Measurements from ENCODE around the gene CAB39L.

The CAB39L gene

GRCh38 chr13:49400755-49401659, 42.9 kb downstream of the CAB39L start:
- DNase-seq (ENCODE audit: low read depth): no peak

DNA sequence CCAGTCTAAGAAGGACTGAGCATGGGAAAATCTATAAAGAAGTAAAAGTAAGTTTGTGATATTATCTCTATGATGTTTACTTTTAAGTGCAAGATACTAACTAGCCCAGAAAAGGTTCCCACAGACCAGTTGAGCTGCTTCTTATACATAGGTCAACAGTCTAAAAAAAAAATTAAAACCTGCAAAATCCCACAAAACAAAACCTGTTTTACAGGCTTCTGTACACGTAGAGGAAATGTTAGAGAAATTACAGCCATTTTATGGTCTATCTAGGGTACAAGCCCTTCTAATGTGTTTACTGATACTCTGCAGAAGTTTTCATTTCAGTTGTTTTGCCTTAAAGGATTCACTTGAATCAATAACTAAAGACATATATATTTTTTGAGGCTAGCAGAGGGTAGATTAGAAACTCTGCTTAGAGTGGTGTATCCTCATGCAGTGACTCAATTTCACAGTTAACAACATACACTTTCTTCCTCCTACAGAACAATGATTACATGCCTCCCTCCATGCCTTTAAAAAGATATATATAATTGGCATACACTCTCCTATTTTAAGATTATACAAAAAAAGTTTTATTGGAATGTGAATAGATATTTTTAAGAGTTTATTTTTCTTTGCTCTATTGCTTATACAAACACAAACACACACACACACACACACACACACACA, 43.9 kb downstream of the CAB39L start:
- no peak for DNase-seq (ENCODE audit: low read depth)

DNA sequence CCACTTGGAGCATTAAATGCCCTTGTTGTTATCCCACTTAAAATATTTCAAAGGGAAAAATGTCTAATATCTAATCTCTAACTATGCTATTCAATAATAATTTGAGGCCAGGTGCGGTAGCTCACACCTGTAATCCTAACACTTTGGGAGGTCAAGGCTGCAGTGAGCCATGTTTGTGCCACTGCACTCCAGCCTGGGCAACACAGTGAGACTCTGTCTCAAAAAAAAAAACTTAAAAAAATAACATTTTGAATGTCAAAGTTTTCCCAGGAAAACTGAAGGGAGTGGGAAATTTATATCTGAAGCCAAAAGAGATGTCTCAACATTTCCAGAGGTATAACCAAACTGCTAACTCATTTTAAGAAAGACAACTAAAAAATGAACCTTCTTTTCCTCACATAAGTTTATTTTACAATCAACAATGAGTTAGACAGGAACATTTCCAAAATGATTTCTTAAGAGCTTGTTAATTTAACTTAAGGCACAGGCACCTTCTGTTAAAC, 47.9 kb downstream of the CAB39L start:
- no peak for DNase-seq (ENCODE audit: low read depth)

- no peak for DNase-seq (ENCODE audit: low read depth)
These were observed 48.4 kb downstream of the CAB39L start for GRCh38 chr13:49395451-49395865.

DNA sequence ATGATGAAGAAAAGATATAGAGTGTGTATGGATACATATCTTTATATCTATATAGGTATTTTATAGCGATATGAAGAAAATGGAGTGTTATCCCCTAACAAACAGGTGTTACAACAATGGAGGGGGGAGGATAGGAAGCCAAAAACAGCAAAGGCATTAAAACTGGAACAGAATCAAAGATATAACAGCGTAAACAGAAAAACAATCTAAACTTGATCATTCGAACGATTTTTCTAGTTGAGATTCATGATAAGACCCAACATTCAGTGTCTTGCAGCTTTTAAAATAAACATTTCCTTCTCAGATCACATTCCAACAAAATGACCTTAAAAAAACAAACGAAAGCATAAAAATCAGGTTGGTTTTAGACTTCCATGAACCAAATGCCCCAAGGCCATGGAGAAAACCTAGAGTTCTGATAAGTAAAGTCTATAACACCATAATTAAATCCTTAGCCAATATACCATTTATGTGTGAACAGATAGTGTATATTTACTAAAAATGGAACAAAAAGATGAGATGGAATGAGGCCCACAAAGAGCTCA, 55.7 kb downstream of the CAB39L start:
- no peak for DNase-seq (ENCODE audit: low read depth)

DNA sequence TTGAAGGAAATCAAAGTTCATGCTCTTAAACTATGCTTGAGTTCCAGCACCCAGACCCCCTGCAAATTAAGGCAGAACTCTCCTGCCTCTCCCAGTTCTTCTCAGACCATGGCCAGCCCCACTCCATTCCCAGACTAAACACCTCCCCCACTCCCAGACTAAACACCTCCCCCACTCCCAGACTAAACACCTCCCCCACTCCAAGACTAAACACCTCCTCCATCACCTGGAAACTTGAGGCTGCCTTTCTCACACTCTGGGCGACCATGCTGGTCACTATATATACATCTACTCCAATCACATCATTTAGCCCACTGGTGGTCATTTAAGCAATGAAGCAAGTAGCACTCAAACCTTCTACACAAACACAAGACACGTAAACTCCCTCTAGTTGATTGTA, 57.2 kb downstream of the CAB39L start:
- DNase-seq (ENCODE audit: low read depth): no peak

GRCh38 chr13:49376121-49376520, 67.7 kb downstream of the CAB39L start:
- DNase-seq (ENCODE audit: low read depth): no peak

- DNase-seq (ENCODE audit: low read depth): no peak
These were observed 69.1 kb downstream of the CAB39L start for GRCh38 chr13:49374585-49375290.

DNA sequence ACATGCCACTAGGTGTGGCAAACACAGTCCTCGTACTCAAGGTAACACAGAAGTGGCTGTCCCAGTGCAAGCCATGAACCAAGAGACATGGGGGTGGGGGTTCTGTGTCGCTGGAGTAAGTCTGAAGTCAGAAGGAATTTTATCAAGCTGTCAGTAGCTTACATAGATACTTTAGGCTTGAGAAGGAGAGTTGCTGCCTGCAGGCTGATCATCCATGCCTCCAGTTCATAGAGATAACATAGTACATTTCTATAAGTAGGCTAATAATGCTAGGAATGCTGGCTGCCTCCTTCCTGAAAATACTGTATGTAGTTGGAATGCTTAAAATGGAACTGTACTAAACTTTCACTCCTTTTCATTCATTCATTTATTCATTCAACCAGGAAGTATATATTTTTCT, 70.1 kb downstream of the CAB39L start:
- no peak for DNase-seq (ENCODE audit: low read depth)

DNA sequence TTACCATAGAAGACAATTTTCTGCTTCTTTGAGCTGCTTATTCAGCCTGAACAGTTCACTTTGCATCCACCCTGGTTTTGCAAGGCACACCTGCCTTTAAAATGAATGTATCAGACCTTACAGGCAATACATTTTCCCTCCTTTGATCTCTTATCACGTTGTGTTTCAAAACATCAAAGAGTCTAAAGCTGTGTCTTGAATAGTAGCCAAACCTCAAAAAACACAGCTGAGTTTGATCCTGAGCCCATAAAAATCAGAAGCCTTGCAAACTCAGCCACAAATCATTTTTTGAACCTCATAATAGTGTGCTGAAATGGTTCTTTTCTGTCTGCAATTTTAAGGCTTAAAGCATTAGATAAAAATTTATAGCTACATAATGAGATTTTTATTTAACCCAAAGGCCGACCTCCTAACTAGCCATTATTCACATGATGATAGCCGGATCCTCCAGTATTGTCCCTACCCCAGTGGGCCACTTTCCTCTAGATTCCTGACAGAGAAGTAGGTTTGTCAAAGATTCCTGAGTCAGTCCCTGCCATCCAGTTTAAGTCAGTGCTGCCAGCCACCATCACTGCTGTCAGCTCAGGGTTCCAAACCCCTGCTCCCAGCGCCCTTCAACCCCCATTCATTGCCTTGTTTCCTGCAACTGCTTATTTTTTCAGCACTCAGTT, 71.8 kb downstream of the CAB39L start:
- DNase-seq (ENCODE audit: low read depth): no peak

GRCh38 chr13:49370371-49370770, 73.5 kb downstream of the CAB39L start:
- DNase-seq (ENCODE audit: low read depth): no peak

DNA sequence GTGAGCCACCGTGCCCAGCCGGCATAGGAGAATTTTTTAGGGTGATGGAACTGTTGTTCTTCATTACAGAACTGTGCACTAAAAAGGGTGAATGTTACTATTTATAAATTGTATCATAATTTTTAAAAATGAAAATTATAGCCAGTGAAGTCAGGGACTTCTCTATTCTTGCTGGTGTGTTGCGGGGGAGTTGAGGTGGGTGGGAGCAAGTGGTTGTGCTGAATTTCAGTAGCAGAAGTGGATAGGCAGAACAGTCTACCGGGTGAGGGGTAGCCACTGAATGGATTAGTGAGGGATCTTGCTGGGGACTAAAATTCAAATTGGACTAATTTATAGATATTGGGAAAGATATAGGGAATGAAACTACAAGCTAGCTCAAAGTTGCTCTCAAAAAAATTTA, 74.0 kb downstream of the CAB39L start:
- no peak for DNase-seq (ENCODE audit: low read depth)

DNA sequence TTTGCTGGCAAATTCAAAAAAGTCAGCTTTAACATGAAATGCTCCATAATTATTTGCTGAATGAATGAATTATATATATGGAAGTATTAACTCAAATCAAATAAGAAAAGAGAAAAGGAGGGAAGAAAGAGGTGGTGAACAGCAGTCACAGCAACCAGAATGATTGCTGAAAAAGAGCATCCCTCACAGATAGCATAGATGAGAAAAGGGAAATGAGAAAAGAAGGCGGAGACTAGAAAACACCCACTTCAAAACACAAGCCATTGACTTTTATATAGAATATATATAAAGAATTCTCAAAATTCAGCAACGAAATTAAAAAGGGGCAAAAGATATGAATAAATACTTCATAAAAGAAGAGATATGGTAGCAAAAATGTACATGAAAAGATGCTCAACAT, 75.2 kb downstream of the CAB39L start:
- no peak for DNase-seq (ENCODE audit: low read depth)

GRCh38 chr13:49367640-49368422, 76.0 kb downstream of the CAB39L start:
- no peak for DNase-seq (ENCODE audit: low read depth)

GRCh38 chr13:49366841-49367240, 77.0 kb downstream of the CAB39L start:
- DNase-seq (ENCODE audit: low read depth): no peak

GRCh38 chr13:49357694-49358093, 86.2 kb downstream of the CAB39L start:
- no peak for DNase-seq (ENCODE audit: low read depth)

DNA sequence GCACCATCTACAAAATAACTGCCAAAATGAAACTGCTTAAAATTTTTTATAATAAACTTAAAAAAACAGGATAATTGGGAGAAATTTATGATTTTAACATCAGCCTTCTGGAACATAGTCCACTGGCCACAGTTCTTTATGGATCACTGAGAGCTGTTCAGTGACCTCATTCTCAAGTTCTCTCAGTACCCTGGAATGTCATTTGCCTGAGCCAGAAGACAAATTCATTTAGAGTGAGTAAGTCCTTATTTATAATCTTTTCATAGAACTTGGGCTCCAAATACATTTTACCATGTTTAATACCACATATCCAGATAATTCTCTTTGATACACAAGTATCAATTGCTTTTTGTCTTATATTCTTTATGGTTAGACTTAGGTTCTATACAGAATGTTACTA, 87.6 kb downstream of the CAB39L start:
- no peak for DNase-seq (ENCODE audit: low read depth)

DNA sequence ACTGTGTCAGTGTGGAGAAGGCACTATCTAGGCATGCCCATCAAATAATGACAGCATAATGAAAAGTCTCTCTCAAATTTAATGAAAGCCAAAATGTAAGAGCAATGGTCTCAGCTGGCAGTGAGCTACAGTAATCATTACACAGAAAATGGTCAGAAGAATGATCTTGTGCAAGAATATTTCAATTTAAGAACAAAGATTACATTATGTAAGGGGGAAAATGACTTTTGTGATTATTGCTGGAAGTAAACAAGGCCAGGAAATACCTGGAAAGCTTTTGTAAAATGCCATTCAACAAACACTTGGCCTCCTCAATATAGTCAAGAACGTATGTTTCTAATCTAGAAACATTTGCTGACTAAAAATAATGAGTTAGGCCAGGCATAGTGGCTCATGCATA, 89.1 kb downstream of the CAB39L start:
- no peak for DNase-seq (ENCODE audit: low read depth)

- DNase-seq (ENCODE audit: low read depth): no peak
These were observed 90.0 kb downstream of the CAB39L start for GRCh38 chr13:49353908-49354307.

DNA sequence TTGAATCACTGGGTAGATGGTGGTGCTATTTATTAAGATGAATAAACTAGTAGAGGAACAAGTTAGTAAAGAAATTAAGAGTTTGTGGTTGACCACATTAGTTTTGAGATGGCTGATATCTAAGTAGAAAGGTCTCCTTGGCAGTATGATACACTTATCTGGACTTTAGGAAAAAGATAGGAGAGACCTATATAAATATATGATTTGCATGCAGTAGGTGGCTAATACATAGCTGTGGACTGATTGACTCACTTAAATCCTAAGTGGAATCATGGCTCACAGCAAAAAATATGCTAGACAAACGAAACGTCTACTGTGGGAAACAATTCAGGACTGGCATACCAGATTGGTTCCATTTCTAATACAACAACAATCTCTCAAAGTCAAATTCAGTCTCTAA, 92.0 kb downstream of the CAB39L start:
- DNase-seq (ENCODE audit: low read depth): no peak

- DNase-seq (ENCODE audit: low read depth): no peak
These were observed 95.1 kb downstream of the CAB39L start for GRCh38 chr13:49348751-49349150.

All from stimulated activated CD4-positive, alpha-beta T cell treated with anti-CD3 and anti-CD28 coated beads, Interleukin-2, amount 100 ng/mL, for 4 hours (primary cell).